GM23338 (cell line): Measurements from ENCODE around the gene GRB14. TPM values are rescaled to one million over a fixed set of nuclear protein-coding genes. Genes with fewer than 3 reads are reported as not detected.

Source experiments
- ATAC-seq: fragments of 200-7000 bp; cut with Tn5 transposase; 3 replicates; pipeline ENCODE4 v1.9.1; 2020
- DNase-seq: peaks from one replicate; pipeline ENCODE4 v3.0.0-alpha.2; 2015; ENCODE audit warnings: low spot score
- H2AFZ ChIP-seq: fragments of 200-600 bp; sonication (generic); 2 replicates; pipeline ENCODE4 v1.8.0; 2016; ENCODE audit warnings: antibody characterized with exemption, mild to moderate bottlenecking, moderate library complexity
- H3F3A ChIP-seq: fragments of 200-600 bp; sonication (generic); replicated peaks from 2 replicates; pipeline ENCODE4 v1.8.0; 2017; ENCODE audit warnings: antibody characterized with exemption, mixed run types, low read depth
- H3K27ac ChIP-seq: fragments of 200-600 bp; sonication (generic); 2 replicates; pipeline ENCODE4 v1.6.1; 2016; ENCODE audit warnings: low read depth
- H3K27me3 ChIP-seq: fragments of 200-600 bp; sonication (generic); 2 replicates; pipeline ENCODE4 v1.8.0; 2016; ENCODE audit warnings: mild to moderate bottlenecking, mixed run types, moderate library complexity; ENCODE audit not compliant: insufficient read depth
- H3K36me3 ChIP-seq: fragments of 200-600 bp; sonication (generic); 2 replicates; pipeline ENCODE4 v1.8.0; 2016; ENCODE audit warnings: mild to moderate bottlenecking; ENCODE audit not compliant: insufficient read depth
- H3K4me1 ChIP-seq: fragments of 200-600 bp; sonication (generic); 2 replicates; pipeline ENCODE4 v1.8.0; 2016; ENCODE audit warnings: mild to moderate bottlenecking, moderate library complexity; ENCODE audit not compliant: insufficient read depth
- H3K4me2 ChIP-seq: fragments of 200-600 bp; sonication (generic); 2 replicates; pipeline ENCODE4 v1.7.1; 2017; ENCODE audit warnings: mixed run types
- H3K4me3 ChIP-seq: fragments of 200-600 bp; sonication (generic); 2 replicates; pipeline ENCODE4 v1.6.1; 2016; ENCODE audit warnings: mixed run types
- H3K79me2 ChIP-seq: fragments of 200-600 bp; sonication (generic); replicated peaks from 2 replicates; pipeline ENCODE4 v1.8.0; 2017; ENCODE audit warnings: mild to moderate bottlenecking; ENCODE audit not compliant: insufficient read depth
- H3K9me2 ChIP-seq: fragments of 200-600 bp; sonication (generic); 2 replicates; pipeline ENCODE4 v1.8.0; 2017; ENCODE audit not compliant: insufficient read depth
- H4K20me1 ChIP-seq: fragments of 200-600 bp; sonication (generic); replicated peaks from 2 replicates; pipeline ENCODE4 v1.8.0; 2017; ENCODE audit warnings: mild to moderate bottlenecking; ENCODE audit not compliant: insufficient read depth
- H3K27ac Mint-ChIP-seq: 2 replicates; pipeline ENCODE4 v1.8.0; 2020; ENCODE audit warnings: inconsistent platforms, mild to moderate bottlenecking, moderate library complexity, mixed read lengths
- H3K27me3 Mint-ChIP-seq: 3 replicates; pipeline ENCODE4 v1.8.0; 2022; ENCODE audit warnings: low read depth, mild to moderate bottlenecking, moderate library complexity, mixed read lengths, inconsistent platforms; ENCODE audit not compliant: insufficient read depth, poor library complexity
- H3K36me3 Mint-ChIP-seq: 3 replicates; pipeline ENCODE4 v1.8.0; 2021; ENCODE audit warnings: low read depth, mild to moderate bottlenecking, inconsistent platforms, moderate library complexity, mixed read lengths
- H3K4me1 Mint-ChIP-seq: 3 replicates; pipeline ENCODE4 v1.8.0; 2020; ENCODE audit warnings: mild to moderate bottlenecking, inconsistent platforms, mixed read lengths
- H3K4me3 Mint-ChIP-seq: 3 replicates; pipeline ENCODE4 v1.8.0; 2021; ENCODE audit warnings: moderate library complexity, mild to moderate bottlenecking, inconsistent platforms, mixed read lengths
- H3K9me3 Mint-ChIP-seq: 3 replicates; pipeline ENCODE4 v1.8.0; 2020; ENCODE audit warnings: moderate library complexity, mild to moderate bottlenecking, inconsistent platforms, mixed read lengths
- CREB1 ChIP-seq: fragments of 250-450 bp; sonication (Bioruptor Pico); IDR thresholded peaks from 2 replicates; pipeline ENCODE4 v1.5.0; 2020; ENCODE audit warnings: low read depth, mild to moderate bottlenecking, moderate library complexity
- ETS1 ChIP-seq: IDR thresholded peaks from 2 replicates; pipeline ENCODE4 v1.6.1; 2016; ENCODE audit warnings: antibody characterized with exemption
- EZH2 ChIP-seq: fragments of 200-600 bp; sonication (generic); IDR thresholded peaks from one replicate; pipeline ENCODE4 v1.8.0; 2017; ENCODE audit warnings: antibody characterized with exemption, mild to moderate bottlenecking, low read depth; ENCODE audit not compliant: unreplicated experiment
- EZH2phosphoT487 ChIP-seq: fragments of 200-600 bp; sonication (generic); IDR thresholded peaks from one replicate; pipeline ENCODE4 v1.8.1; 2018; ENCODE audit warnings: antibody characterized with exemption; ENCODE audit not compliant: unreplicated experiment
- NANOG ChIP-seq: IDR thresholded peaks from 2 replicates; pipeline ENCODE4 v1.6.1; 2016; ENCODE audit warnings: antibody characterized with exemption, borderline replicate concordance
- POLR2AphosphoS5 ChIP-seq: IDR thresholded peaks from 2 replicates; pipeline ENCODE4 v1.6.1; 2016; ENCODE audit warnings: antibody characterized with exemption, low read depth
- REST ChIP-seq: IDR thresholded peaks from one replicate; pipeline ENCODE4 v1.6.1; 2018; ENCODE audit warnings: antibody characterized with exemption; ENCODE audit not compliant: unreplicated experiment
- STAT1 ChIP-seq: IDR thresholded peaks from one replicate; pipeline ENCODE4 v1.6.1; 2016; ENCODE audit warnings: antibody characterized with exemption; ENCODE audit not compliant: unreplicated experiment
- ZNF114 ChIP-seq: fragments of 250-450 bp; sonication (Bioruptor Pico); IDR thresholded peaks from 2 replicates; pipeline ENCODE4 v1.5.0; 2020; ENCODE audit warnings: mild to moderate bottlenecking, moderate library complexity
- ZNF331 ChIP-seq: fragments of 250-450 bp; sonication (Bioruptor Pico); IDR thresholded peaks from 2 replicates; pipeline ENCODE4 v1.5.0; 2020; ENCODE audit warnings: low read depth, mild to moderate bottlenecking, moderate library complexity
- polyA plus RNA-seq: library from polyadenylated mRNA; unstranded; fragments of >200 nt; fragmentation: Nextera tagmentation; extraction: Ambion mirVana; gene quantifications from 2 replicates; pipeline ENCODE4 v1.2.1, GENCODE V29; 2016
- total RNA-seq: library from RNA; depleted of rRNA; stranded (reverse); fragments of >200 nt; shearing (Covaris generic); gene quantifications from 2 replicates; pipeline ENCODE4 v1.2.3, GENCODE V29; 2014
- TF ChIP-seq, protein P1 (sequence below), 2 experiments: fragments of 200-600 bp in 1 of 2; sonication (generic) in 1 of 2; conservative IDR thresholded peaks; 2 replicates each; pipeline versions ENCODE4 v1.5.1 to v1.6.1; 2016 to 2017; ENCODE audit warnings: antibody characterized with exemption in 2 of 2, low read depth in 2 of 2, mild to moderate bottlenecking in 2 of 2, moderate library complexity in 1 of 2
- TF ChIP-seq, protein P2 (sequence below): fragments of 250-450 bp; sonication (Bioruptor Pico); IDR thresholded peaks from 2 replicates; pipeline ENCODE4 v1.5.0; 2020; ENCODE audit warnings: mild to moderate bottlenecking, moderate library complexity

The GRB14 gene
- total and polyA plus RNA-seq, 2 experiments from 2014 or later: 16.0 to 28.9 TPM

GRCh38 chr2:164570475-164570874 lies 50.8 kb downstream of the GRB14 start:
- TF ChIP-seq ETS1: no peak
- TF ChIP-seq, protein P1, sequence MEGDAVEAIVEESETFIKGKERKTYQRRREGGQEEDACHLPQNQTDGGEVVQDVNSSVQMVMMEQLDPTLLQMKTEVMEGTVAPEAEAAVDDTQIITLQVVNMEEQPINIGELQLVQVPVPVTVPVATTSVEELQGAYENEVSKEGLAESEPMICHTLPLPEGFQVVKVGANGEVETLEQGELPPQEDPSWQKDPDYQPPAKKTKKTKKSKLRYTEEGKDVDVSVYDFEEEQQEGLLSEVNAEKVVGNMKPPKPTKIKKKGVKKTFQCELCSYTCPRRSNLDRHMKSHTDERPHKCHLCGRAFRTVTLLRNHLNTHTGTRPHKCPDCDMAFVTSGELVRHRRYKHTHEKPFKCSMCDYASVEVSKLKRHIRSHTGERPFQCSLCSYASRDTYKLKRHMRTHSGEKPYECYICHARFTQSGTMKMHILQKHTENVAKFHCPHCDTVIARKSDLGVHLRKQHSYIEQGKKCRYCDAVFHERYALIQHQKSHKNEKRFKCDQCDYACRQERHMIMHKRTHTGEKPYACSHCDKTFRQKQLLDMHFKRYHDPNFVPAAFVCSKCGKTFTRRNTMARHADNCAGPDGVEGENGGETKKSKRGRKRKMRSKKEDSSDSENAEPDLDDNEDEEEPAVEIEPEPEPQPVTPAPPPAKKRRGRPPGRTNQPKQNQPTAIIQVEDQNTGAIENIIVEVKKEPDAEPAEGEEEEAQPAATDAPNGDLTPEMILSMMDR (conservative IDR thresholded peaks at IDR 0.05; ENCODE audit: low read depth in 2 of 2): no peak
- TF ChIP-seq CREB1: no peak
- TF ChIP-seq EZH2: no peak
- no peak for TF ChIP-seq NANOG
- TF ChIP-seq ZNF331 (CRISPR knock-in tag): no peak
- TF ChIP-seq, protein P2, sequence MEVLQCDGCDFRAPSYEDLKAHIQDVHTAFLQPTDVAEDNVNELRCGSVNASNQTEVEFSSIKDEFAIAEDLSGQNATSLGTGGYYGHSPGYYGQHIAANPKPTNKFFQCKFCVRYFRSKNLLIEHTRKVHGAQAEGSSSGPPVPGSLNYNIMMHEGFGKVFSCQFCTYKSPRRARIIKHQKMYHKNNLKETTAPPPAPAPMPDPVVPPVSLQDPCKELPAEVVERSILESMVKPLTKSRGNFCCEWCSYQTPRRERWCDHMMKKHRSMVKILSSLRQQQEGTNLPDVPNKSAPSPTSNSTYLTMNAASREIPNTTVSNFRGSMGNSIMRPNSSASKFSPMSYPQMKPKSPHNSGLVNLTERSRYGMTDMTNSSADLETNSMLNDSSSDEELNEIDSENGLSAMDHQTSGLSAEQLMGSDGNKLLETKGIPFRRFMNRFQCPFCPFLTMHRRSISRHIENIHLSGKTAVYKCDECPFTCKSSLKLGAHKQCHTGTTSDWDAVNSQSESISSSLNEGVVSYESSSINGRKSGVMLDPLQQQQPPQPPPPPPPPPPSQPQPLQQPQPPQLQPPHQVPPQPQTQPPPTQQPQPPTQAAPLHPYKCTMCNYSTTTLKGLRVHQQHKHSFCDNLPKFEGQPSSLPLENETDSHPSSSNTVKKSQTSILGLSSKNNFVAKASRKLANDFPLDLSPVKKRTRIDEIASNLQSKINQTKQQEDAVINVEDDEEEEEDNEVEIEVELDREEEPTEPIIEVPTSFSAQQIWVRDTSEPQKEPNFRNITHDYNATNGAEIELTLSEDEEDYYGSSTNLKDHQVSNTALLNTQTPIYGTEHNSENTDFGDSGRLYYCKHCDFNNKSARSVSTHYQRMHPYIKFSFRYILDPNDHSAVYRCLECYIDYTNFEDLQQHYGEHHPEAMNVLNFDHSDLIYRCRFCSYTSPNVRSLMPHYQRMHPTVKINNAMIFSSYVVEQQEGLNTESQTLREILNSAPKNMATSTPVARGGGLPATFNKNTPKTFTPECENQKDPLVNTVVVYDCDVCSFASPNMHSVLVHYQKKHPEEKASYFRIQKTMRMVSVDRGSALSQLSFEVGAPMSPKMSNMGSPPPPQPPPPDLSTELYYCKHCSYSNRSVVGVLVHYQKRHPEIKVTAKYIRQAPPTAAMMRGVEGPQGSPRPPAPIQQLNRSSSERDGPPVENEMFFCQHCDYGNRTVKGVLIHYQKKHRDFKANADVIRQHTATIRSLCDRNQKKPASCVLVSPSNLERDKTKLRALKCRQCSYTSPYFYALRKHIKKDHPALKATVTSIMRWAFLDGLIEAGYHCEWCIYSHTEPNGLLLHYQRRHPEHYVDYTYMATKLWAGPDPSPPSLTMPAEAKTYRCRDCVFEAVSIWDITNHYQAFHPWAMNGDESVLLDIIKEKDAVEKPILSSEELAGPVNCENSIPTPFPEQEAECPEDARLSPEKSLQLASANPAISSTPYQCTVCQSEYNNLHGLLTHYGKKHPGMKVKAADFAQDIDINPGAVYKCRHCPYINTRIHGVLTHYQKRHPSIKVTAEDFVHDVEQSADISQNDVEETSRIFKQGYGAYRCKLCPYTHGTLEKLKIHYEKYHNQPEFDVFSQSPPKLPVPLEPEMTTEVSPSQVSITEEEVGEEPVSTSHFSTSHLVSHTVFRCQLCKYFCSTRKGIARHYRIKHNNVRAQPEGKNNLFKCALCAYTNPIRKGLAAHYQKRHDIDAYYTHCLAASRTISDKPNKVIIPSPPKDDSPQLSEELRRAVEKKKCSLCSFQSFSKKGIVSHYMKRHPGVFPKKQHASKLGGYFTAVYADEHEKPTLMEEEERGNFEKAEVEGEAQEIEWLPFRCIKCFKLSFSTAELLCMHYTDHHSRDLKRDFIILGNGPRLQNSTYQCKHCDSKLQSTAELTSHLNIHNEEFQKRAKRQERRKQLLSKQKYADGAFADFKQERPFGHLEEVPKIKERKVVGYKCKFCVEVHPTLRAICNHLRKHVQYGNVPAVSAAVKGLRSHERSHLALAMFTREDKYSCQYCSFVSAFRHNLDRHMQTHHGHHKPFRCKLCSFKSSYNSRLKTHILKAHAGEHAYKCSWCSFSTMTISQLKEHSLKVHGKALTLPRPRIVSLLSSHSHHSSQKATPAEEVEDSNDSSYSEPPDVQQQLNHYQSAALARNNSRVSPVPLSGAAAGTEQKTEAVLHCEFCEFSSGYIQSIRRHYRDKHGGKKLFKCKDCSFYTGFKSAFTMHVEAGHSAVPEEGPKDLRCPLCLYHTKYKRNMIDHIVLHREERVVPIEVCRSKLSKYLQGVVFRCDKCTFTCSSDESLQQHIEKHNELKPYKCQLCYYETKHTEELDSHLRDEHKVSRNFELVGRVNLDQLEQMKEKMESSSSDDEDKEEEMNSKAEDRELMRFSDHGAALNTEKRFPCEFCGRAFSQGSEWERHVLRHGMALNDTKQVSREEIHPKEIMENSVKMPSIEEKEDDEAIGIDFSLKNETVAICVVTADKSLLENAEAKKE (CRISPR knock-in tag): no peak
- TF ChIP-seq STAT1: no peak
- TF ChIP-seq EZH2phosphoT487: no peak
- TF ChIP-seq POLR2AphosphoS5: no peak
- TF ChIP-seq ZNF114 (CRISPR knock-in tag): no peak
- TF ChIP-seq REST: no peak
- H2AFZ ChIP-seq: no peak overlapping the region
- H3K79me2 ChIP-seq: no peaks in the 10 kb centered on the region
- Mint-ChIP-seq H3K27me3 (no peaks in the 10 kb centered on the region), H3K4me1 (no peaks in the 10 kb centered on the region), H3K4me3 (no peak overlapping the region), H3K36me3 (no peaks in the 10 kb centered on the region), H3K27ac (no peak overlapping the region), H3K9me3 (no peaks in the 10 kb centered on the region)
- ATAC-seq (no peak), DNase-seq (no peak)
- H3K9me2 ChIP-seq: no peaks in the 10 kb centered on the region
- no peaks in the 10 kb centered on the region for H4K20me1 ChIP-seq
- no peaks in the 10 kb centered on the region for H3K4me1 ChIP-seq
- no peaks in the 10 kb centered on the region for H3K27me3 ChIP-seq
- no peaks in the 10 kb centered on the region for H3K36me3 ChIP-seq
- H3F3A ChIP-seq: no peaks in the 10 kb centered on the region
- no peak overlapping the region for H3K4me2 ChIP-seq
- no peak overlapping the region for H3K27ac ChIP-seq
- no peak overlapping the region for H3K4me3 ChIP-seq
